Stimulated activated CD4-positive, alpha-beta T cell treated with anti-CD3 and anti-CD28 coated beads, TNF-alpha, amount 100 ng/mL, for 1 hour (primary cell): ENCODE results near the gene SMIM30.

ENCODE experiments used
- DNase-seq, 3 donors: peaks; one replicate each; pipeline ENCODE4 v3.0.0-alpha.2; 2020; ENCODE audit warnings: low read depth in 3 of 3, low spot score in 1 of 3

Gene SMIM30

DNA sequence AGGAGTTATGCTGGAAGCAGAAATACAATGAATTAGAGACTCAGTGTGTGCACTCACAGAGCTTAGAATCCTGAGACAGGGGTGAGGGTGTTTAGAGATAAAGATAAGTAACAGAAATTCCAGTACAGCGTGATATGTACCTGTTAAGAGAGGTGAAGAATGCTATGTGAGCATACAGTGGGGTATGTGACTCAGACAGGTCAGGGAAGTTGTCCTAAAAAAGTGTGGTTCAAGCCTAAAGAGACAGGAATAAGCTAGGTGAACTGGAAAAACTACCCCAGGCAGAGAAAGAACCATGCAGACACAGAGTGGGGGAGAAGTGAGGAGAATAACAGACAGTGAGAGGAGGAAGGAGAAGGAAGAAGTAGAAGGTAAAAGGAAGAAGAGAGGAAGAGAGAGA lies 8.6 kb downstream of the SMIM30 start:
- no peak for DNase-seq

DNA sequence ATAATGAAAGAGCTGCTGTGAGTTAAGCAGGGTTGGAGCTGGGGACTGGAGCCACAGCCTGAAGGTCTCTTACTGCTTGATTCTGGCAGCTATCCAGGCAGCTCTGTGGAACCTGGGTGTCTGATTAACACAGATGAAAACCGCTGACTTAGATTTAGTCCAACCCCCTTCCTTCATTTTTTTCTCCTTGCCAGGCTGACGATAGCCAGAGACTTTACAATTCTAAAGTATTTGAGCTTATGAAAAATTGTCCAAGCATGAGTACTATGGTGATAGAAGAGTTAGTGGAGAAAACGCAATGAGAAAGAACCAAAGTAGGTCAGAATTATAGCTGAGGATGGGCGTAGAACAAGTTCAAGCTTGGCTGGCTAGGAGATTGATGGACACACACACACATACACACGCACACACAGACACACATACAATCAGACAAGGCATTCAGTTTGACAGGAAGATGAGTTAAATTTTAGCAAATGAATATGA lies 18.2 kb downstream of the SMIM30 start:
- DNase-seq: no peak

DNA sequence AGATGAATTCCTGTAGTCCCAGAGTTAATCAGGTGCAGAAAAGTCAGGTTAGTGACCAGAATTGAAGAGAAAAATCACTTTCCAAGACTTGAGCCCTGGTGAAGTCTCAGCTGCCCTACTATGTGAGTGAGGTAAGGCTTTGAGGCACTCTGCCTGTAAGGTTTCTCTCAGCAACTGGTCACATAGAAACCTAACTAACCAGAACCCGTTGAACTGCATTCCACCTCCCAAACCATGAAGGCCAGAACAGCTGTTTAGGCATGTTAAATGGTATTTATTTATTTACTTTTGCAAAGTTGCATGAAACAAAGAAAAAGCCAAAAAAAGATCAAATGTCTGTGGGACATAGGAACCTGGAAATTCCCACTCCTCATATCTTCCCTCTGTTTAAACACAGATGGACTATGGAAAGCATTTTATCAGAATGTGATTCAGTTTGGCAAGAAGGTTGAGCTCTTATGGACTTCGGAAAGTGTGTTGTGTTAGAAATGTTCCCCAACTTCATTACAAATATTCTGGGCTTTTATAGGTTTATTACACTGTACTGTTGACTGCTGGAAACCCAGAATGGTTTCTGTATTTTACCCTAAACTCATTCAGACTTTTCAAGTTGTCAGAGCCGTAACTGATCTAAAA lies 19.0 kb downstream of the SMIM30 start:
- no peak for DNase-seq

DNA sequence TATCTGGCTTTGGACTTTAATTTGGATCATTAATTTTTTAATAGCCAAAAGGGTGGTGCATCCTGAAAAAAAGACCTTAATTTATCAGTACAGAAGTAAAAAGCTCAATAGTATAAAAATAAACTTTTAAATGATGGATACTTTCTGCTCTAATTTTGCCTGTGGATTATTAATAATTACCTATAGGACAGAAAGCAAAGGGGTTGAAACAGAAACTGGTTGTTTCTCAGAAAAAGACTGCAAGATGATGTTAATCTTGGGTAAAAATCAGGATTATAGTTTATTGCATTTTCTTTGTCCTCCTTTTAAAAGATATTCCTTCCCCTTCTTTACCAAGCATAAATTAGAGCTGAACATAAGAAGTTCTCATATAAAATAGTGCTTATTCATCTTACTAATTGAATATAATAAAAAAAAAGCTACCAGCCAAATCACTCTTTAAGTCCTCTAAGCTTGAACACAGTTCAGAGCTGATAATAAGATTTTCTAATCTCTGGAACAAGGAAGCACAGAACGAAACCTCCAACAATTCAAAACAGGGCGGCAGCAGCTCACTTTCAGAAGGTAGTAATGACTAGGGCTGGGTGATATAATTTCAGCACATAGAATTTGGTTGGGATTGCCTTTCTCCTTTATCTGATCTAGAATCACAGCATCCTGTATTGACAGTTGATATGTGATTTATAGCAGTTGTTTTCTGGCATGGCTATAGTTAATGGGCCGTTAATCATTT lies 23.7 kb downstream of the SMIM30 start:
- DNase-seq: no peak

DNA sequence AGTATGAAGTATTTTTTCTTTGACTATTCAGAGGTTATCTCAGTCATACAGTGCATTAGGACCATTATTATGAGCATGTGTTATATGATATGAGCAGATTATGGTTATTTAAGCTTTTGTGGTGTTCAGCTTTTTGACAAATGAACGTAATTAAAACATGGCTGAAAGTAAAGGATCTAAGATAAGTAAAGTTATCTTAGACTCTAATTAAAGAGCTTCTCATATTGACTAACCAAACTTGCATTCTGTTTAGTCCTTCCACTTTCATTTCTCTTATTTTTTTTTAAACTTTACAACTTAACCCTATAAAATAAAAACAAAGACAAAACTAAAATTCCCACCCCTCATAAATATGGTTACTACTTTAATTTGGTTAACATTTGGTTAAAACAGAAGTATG lies 24.8 kb downstream of the SMIM30 start:
- no peak for DNase-seq

DNA sequence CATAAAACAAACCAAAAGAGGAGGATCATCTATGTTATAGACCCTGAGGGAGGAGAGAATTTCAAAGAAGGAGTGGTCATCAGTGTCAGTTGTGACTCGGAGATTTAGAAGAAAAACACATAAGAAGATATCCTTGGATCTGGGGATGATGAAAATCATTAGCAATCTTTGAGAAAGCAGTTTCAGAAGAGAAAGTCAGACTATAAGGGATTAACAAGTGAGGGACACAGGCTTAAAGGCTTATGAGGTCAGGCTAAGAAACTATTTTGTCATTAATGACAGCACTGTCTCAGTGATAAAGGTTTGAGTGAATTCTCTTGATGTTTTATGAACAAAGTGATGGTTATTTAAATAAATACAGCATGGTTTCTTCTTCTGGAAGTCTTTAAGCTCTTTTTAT lies 25.6 kb downstream of the SMIM30 start:
- DNase-seq: no peak

DNA sequence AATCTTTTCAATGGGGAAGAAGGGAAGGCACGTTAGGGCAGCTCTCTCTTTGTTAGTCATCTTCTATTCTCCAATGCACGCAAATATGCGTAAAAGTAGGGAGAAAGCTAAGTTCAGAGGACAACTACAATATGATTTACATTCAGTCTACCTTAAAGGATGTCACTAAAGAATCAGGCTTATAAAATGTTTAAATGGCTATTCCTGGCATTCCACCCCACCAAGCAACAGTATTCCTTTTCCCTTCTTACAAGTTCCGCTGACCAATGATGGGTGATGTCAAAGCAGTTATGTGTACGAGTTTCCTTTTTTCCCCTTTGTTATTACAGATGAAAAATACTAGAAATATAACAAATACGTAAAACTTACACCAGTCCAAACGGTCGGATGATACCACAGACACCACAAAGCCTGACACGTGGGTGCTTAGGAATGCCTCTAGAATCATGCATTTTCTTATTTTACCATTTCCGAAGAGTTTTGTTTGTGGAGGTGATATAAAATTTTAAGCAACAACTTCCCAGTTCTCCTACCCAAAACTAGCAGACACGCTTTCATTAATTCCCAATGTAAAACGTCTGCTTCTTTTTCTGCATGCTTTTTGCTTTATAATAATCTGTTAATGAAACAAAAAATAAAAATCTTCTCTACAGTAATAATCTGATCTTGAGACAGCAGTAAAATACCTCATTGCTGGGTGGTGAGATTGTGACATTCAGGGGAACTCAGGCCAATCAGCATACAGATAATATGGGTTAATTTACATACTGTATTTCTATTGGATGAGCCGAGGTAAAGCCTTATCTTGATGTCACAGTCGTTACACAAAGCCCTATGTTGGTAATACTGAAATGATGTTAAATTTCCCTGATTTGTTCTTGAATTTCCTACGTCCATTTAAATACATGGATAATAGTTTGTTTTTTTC lies 31.0 kb downstream of the SMIM30 start:
- no peak for DNase-seq

DNA sequence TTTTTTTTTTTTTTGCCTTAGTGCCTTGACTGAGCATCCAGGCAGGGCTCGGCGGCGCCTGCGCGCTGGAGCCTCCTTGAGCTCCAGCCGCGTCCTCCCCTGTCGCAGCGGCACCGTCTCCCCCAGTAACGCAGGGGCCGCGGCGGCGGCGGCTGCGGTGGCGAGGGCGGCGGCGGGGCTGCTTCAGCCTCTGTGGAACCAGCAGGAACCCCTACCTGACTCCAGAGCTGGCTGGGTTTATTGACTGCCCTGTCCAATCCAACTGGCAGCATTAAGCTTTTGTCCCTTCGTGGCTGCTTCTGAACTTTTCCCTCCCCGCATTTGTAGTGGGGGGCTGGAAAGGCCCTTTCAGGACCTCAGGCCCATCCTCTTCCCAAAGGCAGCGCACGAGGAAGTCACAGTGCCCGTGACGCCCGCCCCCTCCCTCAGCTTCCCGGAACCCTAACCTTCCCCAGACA lies 31.9 kb downstream of the SMIM30 start, which contains the start of gene GPR85:
GPR85 (minus strand) TSS at position 397 of the 458 bp plus-strand sequence. CDS start 2,106 bp downstream, outside the sequence.
- DNase-seq: no peak

DNA sequence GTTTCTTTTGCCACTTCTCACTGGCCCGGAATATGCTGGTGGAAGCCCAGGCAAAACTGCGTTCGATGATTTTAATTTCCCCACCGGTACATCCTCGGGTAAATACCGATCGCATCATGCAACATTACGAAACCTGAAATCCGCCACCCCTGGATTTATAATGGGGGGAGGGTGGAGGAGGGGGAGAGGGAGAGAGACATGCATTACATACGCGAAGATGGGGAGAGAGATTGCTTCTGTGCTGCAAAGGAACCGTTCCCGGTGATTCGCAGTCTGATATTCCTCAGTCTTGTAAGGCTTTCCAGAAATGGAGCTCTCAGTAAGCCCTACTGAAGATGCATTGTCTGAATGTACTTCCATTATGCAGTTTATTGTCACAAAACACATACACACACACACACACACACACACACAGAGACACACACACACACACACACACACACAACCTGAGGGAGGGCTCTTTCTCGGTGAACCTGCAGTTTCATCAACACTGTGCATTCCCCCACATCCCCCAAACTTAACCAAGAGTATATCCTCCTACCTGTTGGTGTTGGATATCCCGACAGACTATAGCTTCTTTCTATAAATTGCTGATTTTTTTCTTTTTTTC lies 32.5 kb downstream of the SMIM30 start:
- DNase-seq: no peak

DNA sequence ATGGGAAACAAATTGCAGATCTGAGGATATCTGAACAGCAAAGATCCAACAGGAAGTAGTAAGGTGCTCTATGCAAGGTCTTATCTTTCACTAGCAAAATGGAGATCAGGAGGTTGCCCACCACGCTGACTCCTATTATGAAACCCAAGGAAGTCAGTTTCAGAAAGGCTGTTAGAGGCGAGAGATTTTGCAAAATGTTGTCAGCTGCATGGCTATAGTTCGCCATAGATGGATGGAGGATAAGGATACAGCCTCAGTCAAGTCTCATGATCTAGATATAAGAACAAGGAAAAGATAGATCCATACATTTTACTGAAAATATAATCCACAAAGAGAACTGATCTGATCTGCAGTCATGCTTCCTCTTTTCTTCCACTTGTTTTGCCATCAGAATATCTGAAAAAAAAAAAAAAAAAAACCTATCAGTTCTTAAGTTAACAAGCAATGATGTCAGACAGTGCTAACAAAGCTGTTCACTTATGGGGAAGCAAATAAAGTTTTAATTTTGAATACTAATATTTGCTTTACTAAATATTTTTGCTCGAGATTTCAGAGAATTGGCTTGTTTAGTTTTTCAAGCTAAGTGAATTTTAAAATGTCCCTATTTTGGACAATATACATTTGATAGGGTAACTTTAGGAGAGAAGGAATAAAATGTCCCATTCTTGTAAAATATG lies 33.7 kb downstream of the SMIM30 start:
- DNase-seq: no peak

DNA sequence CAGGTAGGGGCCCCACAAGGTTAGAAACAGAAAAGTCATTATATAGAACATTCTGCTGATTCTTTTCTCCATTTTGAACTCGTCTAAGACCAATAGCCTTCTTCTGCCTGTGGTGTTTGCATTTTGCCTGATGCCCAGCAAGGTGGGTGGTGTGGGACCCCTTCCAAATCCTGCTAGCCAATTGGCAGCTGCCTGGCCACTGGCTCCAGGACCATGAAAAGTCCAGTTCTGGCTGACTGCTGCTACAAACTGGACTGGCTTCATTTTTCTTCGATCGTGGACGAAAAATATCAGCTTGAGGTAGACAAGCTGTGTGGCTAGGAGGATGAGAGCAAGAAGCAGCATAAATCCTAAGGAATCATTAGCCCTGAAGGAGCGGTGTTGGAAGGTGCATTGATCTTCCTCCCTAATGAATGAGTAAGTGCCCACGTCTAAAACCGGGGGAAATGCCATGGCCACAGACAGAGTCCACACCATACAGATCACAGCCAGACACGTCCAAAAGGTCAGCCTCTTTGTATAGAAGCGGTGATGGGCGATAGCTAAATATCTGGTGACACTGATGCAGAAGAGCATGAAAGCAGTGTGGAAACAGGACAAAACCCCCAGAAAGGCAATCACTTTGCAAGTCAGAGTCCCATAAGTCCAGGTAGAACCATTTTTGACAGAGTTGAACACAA lies 34.4 kb downstream of the SMIM30 start:
- no peak for DNase-seq

DNA sequence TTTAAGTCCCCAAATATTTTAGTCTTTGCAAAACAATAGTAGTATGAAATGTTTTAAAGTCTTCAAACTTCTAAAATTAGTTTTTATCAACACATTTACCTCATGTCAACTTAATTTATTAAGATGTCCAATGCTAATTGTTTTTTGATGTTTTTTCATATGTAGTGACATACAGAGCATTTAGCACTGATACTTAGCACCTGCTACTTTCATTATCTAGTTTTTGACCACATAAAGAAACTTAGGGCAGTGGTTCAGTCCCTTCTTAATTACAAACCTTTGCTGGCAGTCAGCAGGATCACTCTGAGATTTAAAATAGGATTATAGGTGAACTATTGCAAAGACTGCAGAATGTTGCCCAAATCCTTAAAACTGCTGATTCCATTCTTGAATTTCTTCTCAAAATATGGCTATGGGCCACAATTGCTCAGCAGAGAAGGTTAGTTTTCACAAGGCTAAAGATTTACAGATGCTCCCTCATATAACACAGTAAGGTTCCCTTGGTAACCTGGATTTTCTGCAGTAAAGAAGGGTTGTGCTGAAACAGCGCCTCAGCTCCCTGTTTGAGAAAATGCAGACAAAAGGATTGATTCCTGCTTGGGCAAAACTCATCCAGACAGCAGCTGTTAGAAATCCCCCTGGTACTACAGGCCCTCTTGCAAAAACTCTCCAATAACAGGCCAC lies 35.1 kb downstream of the SMIM30 start:
- no peak for DNase-seq

DNA sequence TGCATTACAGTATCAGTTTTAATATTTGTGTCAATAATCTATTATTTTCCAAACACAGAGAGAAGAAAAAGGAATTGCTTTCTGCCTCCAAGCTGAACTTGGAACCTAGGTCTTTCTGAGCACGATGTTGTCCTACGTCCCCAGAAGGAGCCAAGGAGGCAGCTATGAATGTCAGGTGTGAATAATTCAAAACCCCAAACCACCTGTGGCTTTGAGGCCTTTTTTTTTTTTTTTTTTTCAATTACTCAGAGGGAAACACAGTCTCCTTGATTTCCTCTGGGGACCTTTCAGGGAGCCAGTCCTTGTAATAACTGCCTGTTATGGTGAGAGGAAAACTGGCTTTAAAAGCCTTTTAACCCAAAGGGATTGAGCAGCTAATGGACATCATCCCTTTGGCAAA lies 40.0 kb downstream of the SMIM30 start:
- DNase-seq: no peak

DNA sequence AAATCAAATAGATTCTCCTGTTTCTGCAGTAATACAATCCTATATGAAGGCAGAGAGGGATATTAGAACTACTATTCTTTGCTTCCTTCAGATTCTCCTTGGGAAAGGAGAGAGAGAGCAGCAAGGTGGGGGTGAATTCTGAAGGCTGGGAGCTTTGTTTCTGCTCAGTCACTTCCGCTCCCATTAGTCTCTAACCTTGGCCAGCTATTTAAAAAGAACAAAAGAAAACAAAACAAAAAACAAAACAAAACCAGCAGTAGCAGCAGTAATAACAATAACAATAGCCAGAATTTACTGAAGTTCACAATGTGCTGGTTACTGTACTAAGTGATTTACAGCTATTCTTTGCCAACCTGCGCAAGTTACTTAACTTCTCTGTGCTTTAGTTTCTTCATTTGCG lies 41.7 kb downstream of the SMIM30 start:
- DNase-seq: no peak

DNA sequence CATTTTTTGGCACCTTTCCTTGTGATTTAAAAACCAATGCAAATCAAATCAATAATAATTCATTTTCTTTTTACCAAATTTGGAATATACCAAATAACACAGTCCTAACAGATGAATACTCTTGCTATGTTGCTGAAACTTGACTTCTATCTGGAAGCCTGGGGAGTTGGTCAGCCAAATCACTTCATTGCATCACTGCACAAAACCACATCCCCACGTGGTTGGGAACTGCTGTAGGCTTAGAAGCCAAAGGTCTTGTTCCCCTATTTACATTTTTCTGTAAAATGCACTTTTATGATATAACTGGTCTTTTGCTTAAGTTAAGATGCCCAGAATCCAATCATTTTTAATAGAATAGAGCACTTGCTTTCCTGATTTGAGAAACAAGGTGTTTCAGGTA lies 46.9 kb downstream of the SMIM30 start:
- no peak for DNase-seq
